Keratinocyte (primary cell): ENCODE data around the gene SLC17A3. TPM values are rescaled to one million over a fixed set of nuclear protein-coding genes. Genes with fewer than 3 reads are reported as not detected.

Source experiments
- DNase-seq: peaks from one replicate; pipeline ENCODE4 v3.0.0-alpha.2; 2011; ENCODE audit warnings: low read depth, missing footprints, low spot score
- FAIRE-seq: peaks from 2 replicates; lab custom pipeline; 2011; peaks lifted over from hg19 to GRCh38; lab: Jason Lieb, UNC
- H2AFZ ChIP-seq: 2 replicates; pipeline ENCODE4 v1.6.0; 2012; ENCODE audit warnings: low read length, control low read depth, inconsistent platforms; ENCODE audit not compliant: control insufficient read depth
- H3K27ac ChIP-seq: 2 replicates; pipeline ENCODE4 v1.5.1; 2011; ENCODE audit warnings: low read length; ENCODE audit not compliant: control insufficient read depth, insufficient read depth
- H3K27me3 ChIP-seq: 3 replicates; pipeline ENCODE4 v1.6.0; 2011; ENCODE audit warnings: low read length; ENCODE audit not compliant: control insufficient read depth, insufficient read depth; ENCODE audit errors: extremely low read depth
- H3K36me3 ChIP-seq, 2 experiments: 2 replicates in 1 of 2; 3 replicates in 1 of 2; pipeline ENCODE4 v1.5.1; 2011; ENCODE audit warnings: low read length in 2 of 2, mild to moderate bottlenecking in 1 of 2; ENCODE audit not compliant: control insufficient read depth in 2 of 2, insufficient read depth in 2 of 2; ENCODE audit errors: extremely low read depth in 1 of 2
- H3K4me1 ChIP-seq: 3 replicates; pipeline ENCODE4 v1.5.1; 2011; ENCODE audit warnings: low read length; ENCODE audit not compliant: control insufficient read depth, insufficient read depth; ENCODE audit errors: extremely low read depth
- H3K4me2 ChIP-seq: 3 replicates; pipeline ENCODE4 v1.6.0; 2011; ENCODE audit warnings: low read depth, low read length; ENCODE audit not compliant: control insufficient read depth, insufficient read depth; ENCODE audit errors: extremely low read depth
- H3K4me3 ChIP-seq, 3 experiments: fragments of 200-600 bp in 1 of 3; sonication (generic) in 1 of 3; 2 replicates in 2 of 3; 3 replicates in 1 of 3; pipeline ENCODE4 v1.5.1; 2011 to 2016; ENCODE audit warnings: low read length in 3 of 3, mild to moderate bottlenecking in 3 of 3, control low read depth in 2 of 3, inconsistent platforms in 1 of 3, low read depth in 1 of 3, mixed read lengths in 1 of 3, mixed run types in 1 of 3, moderate library complexity in 1 of 3; ENCODE audit not compliant: control insufficient read depth in 2 of 3, insufficient read depth in 2 of 3; ENCODE audit errors: extremely low read depth in 1 of 3
- H3K79me2 ChIP-seq: 2 replicates; pipeline ENCODE4 v1.6.0; 2012; ENCODE audit warnings: low read length; ENCODE audit not compliant: control insufficient read depth, insufficient read depth
- H3K9ac ChIP-seq: 3 replicates; pipeline ENCODE4 v1.6.0; 2011; ENCODE audit warnings: low read length; ENCODE audit not compliant: control insufficient read depth, insufficient read depth; ENCODE audit errors: extremely low read depth
- H3K9me1 ChIP-seq: 3 replicates; pipeline ENCODE4 v1.6.0; 2011; ENCODE audit warnings: low read length; ENCODE audit not compliant: control insufficient read depth, insufficient read depth; ENCODE audit errors: extremely low read depth
- H3K9me3 ChIP-seq: 2 replicates; pipeline ENCODE4 v1.5.1; 2012; ENCODE audit warnings: low read depth, low read length; ENCODE audit not compliant: control insufficient read depth
- H4K20me1 ChIP-seq: 3 replicates; pipeline ENCODE4 v1.6.0; 2011; ENCODE audit warnings: low read length; ENCODE audit not compliant: control insufficient read depth, insufficient read depth; ENCODE audit errors: extremely low read depth
- EZH2 ChIP-seq: IDR thresholded peaks from one replicate; pipeline ENCODE4 v1.6.1; 2012; ENCODE audit warnings: inconsistent platforms, mild to moderate bottlenecking, low read length, moderate library complexity
- dilution Hi-C: fragments of 300-500 bp; cut with MboI; formaldehyde crosslinking; loops from one replicate; pipeline ENCODE4 v1.7.0; 2020; ENCODE audit warnings: low sequenced_read_pairs; ENCODE audit not compliant: extremely low pct_ligation_motif_present
- polyA plus RNA-seq, 5 experiments: library from polyadenylated mRNA; depleted of rRNA in 3 of 5; stranded (reverse) in 3 of 5; stranded (forward) in 1 of 5; unstranded in 1 of 5; fragments of >200 nt; gene quantifications; 1 replicate in 1 of 5; 2 replicates in 3 of 5; 3 replicates in 1 of 5; pipeline versions ENCODE4 v1.2.1 to v1.2.3, GENCODE V29; 2011 to 2012; ENCODE audit warnings: missing spikeins in 2 of 5, low read depth in 1 of 5, low replicate concordance in 1 of 5
- TF ChIP-seq, protein P1 (sequence below), 3 experiments: IDR thresholded peaks in 1 of 3; conservative IDR thresholded peaks in 1 of 3; optimal IDR thresholded peaks in 1 of 3; 2 replicates in 2 of 3; 3 replicates in 1 of 3; pipeline versions ENCODE3 to v1.5.1; 2011; ENCODE audit warnings: low read length in 3 of 3, mild to moderate bottlenecking in 3 of 3, moderate library complexity in 2 of 3, control low read depth in 1 of 3, inconsistent platforms in 1 of 3; ENCODE audit not compliant: insufficient read depth in 2 of 3; ENCODE audit errors: extremely low read depth in 1 of 3

The SLC17A3 gene
- polyA plus RNA-seq, 1 donor (not counting 4 experiments of a cell fraction or from before 2014, with no cell fraction given) = not detected

DNA sequence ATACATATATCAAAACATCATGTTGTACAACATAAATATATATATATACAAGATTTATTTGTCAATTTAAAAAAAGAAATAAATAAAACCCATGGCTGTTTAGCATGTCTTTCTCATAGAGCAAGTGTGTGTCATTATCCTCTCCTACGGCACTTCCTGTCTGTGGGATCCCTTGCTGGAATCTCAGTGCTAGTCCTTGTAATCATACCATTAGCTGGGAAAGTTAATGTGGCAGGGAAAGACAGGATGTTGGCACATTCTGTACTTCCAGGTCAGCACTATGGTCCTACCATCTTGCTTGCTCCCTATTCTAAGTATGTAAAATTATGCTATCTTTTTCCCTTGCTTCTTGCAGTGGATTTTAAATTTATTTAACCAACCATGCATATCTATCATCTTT is 9.5 kb upstream of the SLC17A3 start:
- Histone ChIP-seq H3K9ac (no peak overlapping the region), H4K20me1 (no peaks in the 10 kb centered on the region), H3K27ac (no peak overlapping the region), H3K9me3 (no peaks in the 10 kb centered on the region), H3K79me2 (no peaks in the 10 kb centered on the region), H3K27me3 (peaks cover 9% of the 10 kb centered on the region), H2AFZ (no peak overlapping the region), H3K4me2 (no peak overlapping the region), H3K4me1 (no peaks in the 10 kb centered on the region), H3K4me3 (no peak overlapping the region), H3K36me3 (no peaks in the 10 kb centered on the region), H3K9me1 (no peaks in the 10 kb centered on the region)
- DNase-seq = no peak
- no peak for TF ChIP-seq EZH2
- TF ChIP-seq, protein P1, sequence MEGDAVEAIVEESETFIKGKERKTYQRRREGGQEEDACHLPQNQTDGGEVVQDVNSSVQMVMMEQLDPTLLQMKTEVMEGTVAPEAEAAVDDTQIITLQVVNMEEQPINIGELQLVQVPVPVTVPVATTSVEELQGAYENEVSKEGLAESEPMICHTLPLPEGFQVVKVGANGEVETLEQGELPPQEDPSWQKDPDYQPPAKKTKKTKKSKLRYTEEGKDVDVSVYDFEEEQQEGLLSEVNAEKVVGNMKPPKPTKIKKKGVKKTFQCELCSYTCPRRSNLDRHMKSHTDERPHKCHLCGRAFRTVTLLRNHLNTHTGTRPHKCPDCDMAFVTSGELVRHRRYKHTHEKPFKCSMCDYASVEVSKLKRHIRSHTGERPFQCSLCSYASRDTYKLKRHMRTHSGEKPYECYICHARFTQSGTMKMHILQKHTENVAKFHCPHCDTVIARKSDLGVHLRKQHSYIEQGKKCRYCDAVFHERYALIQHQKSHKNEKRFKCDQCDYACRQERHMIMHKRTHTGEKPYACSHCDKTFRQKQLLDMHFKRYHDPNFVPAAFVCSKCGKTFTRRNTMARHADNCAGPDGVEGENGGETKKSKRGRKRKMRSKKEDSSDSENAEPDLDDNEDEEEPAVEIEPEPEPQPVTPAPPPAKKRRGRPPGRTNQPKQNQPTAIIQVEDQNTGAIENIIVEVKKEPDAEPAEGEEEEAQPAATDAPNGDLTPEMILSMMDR (optimal IDR thresholded peaks at IDR 0.05 in 1 of 3, IDR thresholded peaks at IDR 0.05 in 1 of 3, conservative IDR thresholded peaks at IDR 0.05 in 1 of 3; ENCODE audit: extremely low read depth in 1 of 3, insufficient read depth in 2 of 3, low read length in 3 of 3) = no peak
- FAIRE-seq = no peak
- dilution Hi-C loops = no loop called here

DNA sequence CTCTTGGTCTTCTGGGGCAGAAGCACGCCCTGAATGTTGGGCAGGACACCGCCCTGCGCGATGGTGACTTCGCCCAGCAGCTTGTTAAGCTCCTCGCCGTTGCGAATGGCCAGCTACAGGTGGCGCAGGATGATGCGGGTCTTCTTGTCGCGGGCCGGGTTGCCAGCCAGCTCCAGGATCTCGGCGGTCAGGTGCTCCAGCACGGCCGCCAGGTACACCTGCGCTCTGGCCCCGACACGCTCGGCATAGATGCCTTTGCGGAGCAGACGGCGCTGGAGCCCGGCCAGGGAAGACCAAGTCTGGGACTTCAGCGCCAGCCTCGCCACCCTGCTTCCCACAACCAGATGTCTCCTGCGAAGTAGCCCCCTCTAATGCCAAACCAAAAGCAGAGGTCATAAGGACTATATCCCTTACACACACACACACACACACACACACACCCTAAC is 8.0 kb upstream of the SLC17A3 start:
- no peak for FAIRE-seq
- no peak overlapping the region for H3K4me2 ChIP-seq
- TF ChIP-seq, protein P1 (optimal IDR thresholded peaks at IDR 0.05 in 1 of 3, IDR thresholded peaks at IDR 0.05 in 1 of 3, conservative IDR thresholded peaks at IDR 0.05 in 1 of 3; ENCODE audit: extremely low read depth in 1 of 3, insufficient read depth in 2 of 3, low read length in 3 of 3) = peak in 1 of 3 experiments; percentile 12
- no peak for TF ChIP-seq EZH2

More for the DNA sequence above, 8.0 kb upstream of the SLC17A3 start:
- H3K4me3 ChIP-seq = no peak overlapping the region
- peaks cover 9% of the 10 kb centered on the region for H3K27me3 ChIP-seq
- H3K36me3 ChIP-seq = no peaks in the 10 kb centered on the region
- no peaks in the 10 kb centered on the region for H4K20me1 ChIP-seq
- no peaks in the 10 kb centered on the region for H3K9me1 ChIP-seq
- no peak overlapping the region for H3K9ac ChIP-seq
- dilution Hi-C loops = no loop called here
- no peaks in the 10 kb centered on the region for H3K79me2 ChIP-seq
- H3K4me1 ChIP-seq = no peaks in the 10 kb centered on the region
- no peak overlapping the region for H2AFZ ChIP-seq
- DNase-seq = no peak
- H3K27ac ChIP-seq = no peak overlapping the region
- H3K9me3 ChIP-seq = no peaks in the 10 kb centered on the region
